SK-N-SH (cell line): Measurements from ENCODE around the gene ADD1. TPM values are rescaled to one million over a fixed set of nuclear protein-coding genes. Genes with fewer than 3 reads are reported as not detected.

Experiments
- CTCF ChIA-PET: fragments of 300-600, 350-600 bp; formaldehyde crosslinking; extraction: SDS; loops from one replicate; lab custom pipeline; 2021; lab: Yijun Ruan, JAX
- POLR2A ChIA-PET: fragments of 350-600 bp; sonication (Branson Sonifier 250); formaldehyde crosslinking; extraction: SDS; loops from one replicate; lab custom pipeline; 2020; ENCODE audit warnings: antibody characterized with exemption, inconsistent platforms; lab: Yijun Ruan, JAX
- DNase-seq: peaks from one replicate; pipeline ENCODE4 v3.0.0; 2012
- H2AFZ ChIP-seq: fragments of 200-600 bp; sonication (generic); 2 replicates; pipeline ENCODE4 v1.8.1; 2016; ENCODE audit warnings: antibody characterized with exemption, mild to moderate bottlenecking, low read depth
- H3F3A ChIP-seq: fragments of 200-600 bp; sonication (generic); replicated peaks from 2 replicates; pipeline ENCODE3; 2016; ENCODE audit warnings: antibody characterized with exemption, mild to moderate bottlenecking; ENCODE audit not compliant: insufficient read depth
- H3K27ac ChIP-seq, 2 experiments: fragments of 200-500 bp in 1 of 2; fragments of 200-600 bp in 1 of 2; sonication (Bioruptor generic) in 1 of 2; sonication (generic), shearing (Covaris generic) in 1 of 2; 2 replicates each; pipeline versions ENCODE4 v1.5.1 to v1.6.1; 2014 to 2016; ENCODE audit warnings: low read depth in 2 of 2, inconsistent platforms in 1 of 2, low read length in 1 of 2, mild to moderate bottlenecking in 1 of 2, mixed read lengths in 1 of 2
- H3K27me3 ChIP-seq: fragments of 200-600 bp; sonication (generic), shearing (Covaris generic); 2 replicates; pipeline ENCODE4 v1.6.1; 2016; ENCODE audit warnings: mixed run types; ENCODE audit not compliant: insufficient read depth
- H3K36me3 ChIP-seq, 2 experiments: fragments of 200-500 bp in 1 of 2; fragments of 200-600 bp in 1 of 2; sonication (Bioruptor generic) in 1 of 2; sonication (generic) in 1 of 2; replicated peaks in 1 of 2; 2 replicates each; pipeline versions ENCODE3 to v1.5.1; 2014 to 2016; ENCODE audit warnings: low read length in 1 of 2, mild to moderate bottlenecking in 1 of 2; ENCODE audit not compliant: insufficient read depth in 2 of 2, control insufficient read depth in 1 of 2
- H3K4me1 ChIP-seq, 2 experiments: fragments of 200-500 bp in 1 of 2; fragments of 200-600 bp in 1 of 2; sonication (Bioruptor generic) in 1 of 2; sonication (generic), shearing (Covaris generic) in 1 of 2; 2 replicates each; pipeline versions ENCODE4 v1.5.1 to v1.6.1; 2014 to 2016; ENCODE audit warnings: low read depth in 1 of 2, low read length in 1 of 2, mixed run types in 1 of 2; ENCODE audit not compliant: insufficient read depth in 2 of 2, control insufficient read depth in 1 of 2
- H3K4me2 ChIP-seq: fragments of 200-600 bp; sonication (generic), shearing (Covaris generic); 2 replicates; pipeline ENCODE4 v1.6.1; 2017; ENCODE audit warnings: mixed run types
- H3K4me3 ChIP-seq, 2 experiments: fragments of 200-500 bp in 1 of 2; fragments of 200-600 bp in 1 of 2; sonication (Bioruptor generic) in 1 of 2; sonication (generic), shearing (Covaris generic) in 1 of 2; 2 replicates each; pipeline versions ENCODE4 v1.5.1 to v1.8.1; 2014 to 2016; ENCODE audit warnings: low read depth in 2 of 2, inconsistent platforms in 1 of 2, low read length in 1 of 2, mild to moderate bottlenecking in 1 of 2, mixed read lengths in 1 of 2, moderate library complexity in 1 of 2
- H3K79me2 ChIP-seq: fragments of 200-600 bp; sonication (generic); 2 replicates; pipeline ENCODE4 v1.8.1; 2017; ENCODE audit warnings: mild to moderate bottlenecking; ENCODE audit not compliant: insufficient read depth
- H3K9ac ChIP-seq: fragments of 200-600 bp; sonication (generic); 2 replicates; pipeline ENCODE4 v1.6.1; 2017; ENCODE audit warnings: mixed run types
- H3K9me2 ChIP-seq: fragments of 200-600 bp; sonication (generic); 2 replicates; pipeline ENCODE4 v1.6.1; 2017; ENCODE audit warnings: mixed run types
- H3K9me3 ChIP-seq: fragments of 200-600 bp; sonication (generic); 2 replicates; pipeline ENCODE4 v1.6.1; 2017; ENCODE audit warnings: mixed run types, mild to moderate bottlenecking, moderate library complexity
- H4K20me1 ChIP-seq: fragments of 200-600 bp; sonication (generic); 2 replicates; pipeline ENCODE4 v1.6.1; 2017; ENCODE audit warnings: mild to moderate bottlenecking, mixed run types; ENCODE audit not compliant: insufficient read depth
- ELF1 ChIP-seq: IDR thresholded peaks from 2 replicates; pipeline ENCODE4 v1.4.0; 2012
- FOSL2 ChIP-seq: IDR thresholded peaks from 2 replicates; pipeline ENCODE4 v1.4.0; 2012; ENCODE audit warnings: low read depth, mild to moderate bottlenecking, moderate library complexity, borderline replicate concordance
- IRF3 ChIP-seq: fragments of 150-350 bp; IDR thresholded peaks from 2 replicates; pipeline ENCODE4 v1.6.1; 2016; ENCODE audit warnings: mild to moderate bottlenecking, low read depth, low read length
- MAX ChIP-seq: IDR thresholded peaks from 2 replicates; pipeline ENCODE4 v1.4.0; 2012; ENCODE audit warnings: low read depth
- PBX3 ChIP-seq: IDR thresholded peaks from 2 replicates; pipeline ENCODE4; 2012
- POLR2AphosphoS5 ChIP-seq: IDR thresholded peaks from 2 replicates; pipeline ENCODE4 v1.6.1; 2012; ENCODE audit warnings: low read depth, low read length
- RXRA ChIP-seq: IDR thresholded peaks from 2 replicates; pipeline ENCODE4 v1.4.0; 2012; ENCODE audit warnings: low read depth, mild to moderate bottlenecking, borderline replicate concordance
- SMC3 ChIP-seq: IDR thresholded peaks from 2 replicates; pipeline ENCODE4 v1.6.1; 2012; ENCODE audit warnings: low read depth, low read length, improper control_type of control experiment
- TCF12 ChIP-seq: IDR thresholded peaks from 2 replicates; pipeline ENCODE4 v1.4.0; 2012
- WGBS: methylation state at CpG from one replicate; pipeline ENCODE4 v1.1.6; 2017; ENCODE audit warnings: low lambda C conversion rate; 5-methylcytosine and 5-hydroxymethylcytosine counted together
- polyA plus RNA-seq, 3 experiments: library from polyadenylated mRNA; depleted of rRNA; stranded (reverse); fragments of >200 nt; gene quantifications; 2 replicates each; pipeline ENCODE4 v1.2.3, GENCODE V29; 2012
- TF ChIP-seq, protein P1 (sequence below): IDR thresholded peaks from 2 replicates; pipeline ENCODE4 v1.6.1; 2012; ENCODE audit warnings: mild to moderate bottlenecking, low read depth, low read length, moderate library complexity

ADD1 gene
- polyA plus RNA-seq, 1 of the 3 experiments (the other 2 are of a cell fraction): 155 TPM

DNA sequence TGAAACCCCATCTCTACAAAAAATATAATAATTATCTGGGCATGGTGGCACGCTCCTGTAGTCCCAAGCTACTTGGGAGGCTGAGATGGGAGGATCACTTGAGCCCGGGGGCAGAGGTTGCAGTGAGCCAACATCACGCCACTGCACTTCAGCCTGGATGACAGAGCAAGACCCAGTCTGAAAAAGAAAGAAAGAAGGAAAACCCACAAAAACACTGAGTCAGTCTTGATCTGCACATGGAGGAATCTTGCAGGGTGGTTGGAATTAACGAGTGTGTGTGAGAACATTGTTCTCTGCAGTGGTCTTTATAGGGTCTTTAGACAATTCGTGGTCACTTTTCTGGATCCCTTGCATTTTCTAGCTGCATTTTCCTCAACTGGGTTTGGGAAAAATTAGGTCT is 23.2 kb downstream of the ADD1 start:
- no peak overlapping the region for H3K4me3 ChIP-seq
- no peaks in the 10 kb centered on the region for H3K36me3 ChIP-seq
- H3K27me3 ChIP-seq: no peaks in the 10 kb centered on the region
- no peak overlapping the region for H3K4me2 ChIP-seq
- CTCF ChIA-PET: interaction anchor here (0.7 kb wide), 1 partner anchor 111 kb away, joined by 3 read pairs; no protein-coding TSS in a partner anchor
- no peaks in the 10 kb centered on the region for H3F3A ChIP-seq
- peaks cover 100% of the 10 kb centered on the region for H3K79me2 ChIP-seq
- no peak overlapping the region for H2AFZ ChIP-seq
- POLR2A ChIA-PET: interaction anchor here (1.1 kb wide), 1 partner anchor 12 kb away, joined by 3 read pairs; no protein-coding TSS in a partner anchor
- TF ChIP-seq MAX (no peak), SMC3 (no peak), ELF1 (no peak), POLR2AphosphoS5 (no peak), RXRA (no peak), PBX3 (no peak), TCF12 (no peak), IRF3 (no peak), FOSL2 (no peak)
- TF ChIP-seq, protein P1, sequence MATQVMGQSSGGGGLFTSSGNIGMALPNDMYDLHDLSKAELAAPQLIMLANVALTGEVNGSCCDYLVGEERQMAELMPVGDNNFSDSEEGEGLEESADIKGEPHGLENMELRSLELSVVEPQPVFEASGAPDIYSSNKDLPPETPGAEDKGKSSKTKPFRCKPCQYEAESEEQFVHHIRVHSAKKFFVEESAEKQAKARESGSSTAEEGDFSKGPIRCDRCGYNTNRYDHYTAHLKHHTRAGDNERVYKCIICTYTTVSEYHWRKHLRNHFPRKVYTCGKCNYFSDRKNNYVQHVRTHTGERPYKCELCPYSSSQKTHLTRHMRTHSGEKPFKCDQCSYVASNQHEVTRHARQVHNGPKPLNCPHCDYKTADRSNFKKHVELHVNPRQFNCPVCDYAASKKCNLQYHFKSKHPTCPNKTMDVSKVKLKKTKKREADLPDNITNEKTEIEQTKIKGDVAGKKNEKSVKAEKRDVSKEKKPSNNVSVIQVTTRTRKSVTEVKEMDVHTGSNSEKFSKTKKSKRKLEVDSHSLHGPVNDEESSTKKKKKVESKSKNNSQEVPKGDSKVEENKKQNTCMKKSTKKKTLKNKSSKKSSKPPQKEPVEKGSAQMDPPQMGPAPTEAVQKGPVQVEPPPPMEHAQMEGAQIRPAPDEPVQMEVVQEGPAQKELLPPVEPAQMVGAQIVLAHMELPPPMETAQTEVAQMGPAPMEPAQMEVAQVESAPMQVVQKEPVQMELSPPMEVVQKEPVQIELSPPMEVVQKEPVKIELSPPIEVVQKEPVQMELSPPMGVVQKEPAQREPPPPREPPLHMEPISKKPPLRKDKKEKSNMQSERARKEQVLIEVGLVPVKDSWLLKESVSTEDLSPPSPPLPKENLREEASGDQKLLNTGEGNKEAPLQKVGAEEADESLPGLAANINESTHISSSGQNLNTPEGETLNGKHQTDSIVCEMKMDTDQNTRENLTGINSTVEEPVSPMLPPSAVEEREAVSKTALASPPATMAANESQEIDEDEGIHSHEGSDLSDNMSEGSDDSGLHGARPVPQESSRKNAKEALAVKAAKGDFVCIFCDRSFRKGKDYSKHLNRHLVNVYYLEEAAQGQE: no peak
- H3K27ac ChIP-seq: peak overlapping the region in 1 of 2 experiments; percentile 79; a peak in 2 of 4 replicates
- H3K4me1 ChIP-seq: peaks cover 37 to 45% of the 10 kb centered on the region in 2 experiments
- 92% methylated on average over 5 of the region's 5 CpGs for WGBS
- H4K20me1 ChIP-seq: peaks cover 99% of the 10 kb centered on the region
- H3K9me3 ChIP-seq: no peaks in the 10 kb centered on the region
- H3K9ac ChIP-seq: no peak overlapping the region
- no peaks in the 10 kb centered on the region for H3K9me2 ChIP-seq
- DNase-seq: no peak
